D721Med (cell line): ENCODE results near the gene C22orf23.

Experiments used
- DNase-seq: peaks from one replicate; pipeline ENCODE4 v3.0.0; 2011; ENCODE audit warnings: low spot score; ENCODE audit not compliant: insufficient read length
- FAIRE-seq: peaks from 2 replicates; lab custom pipeline; 2011; peaks lifted over from hg19 to GRCh38; lab: Jason Lieb, UNC
- TF ChIP-seq, protein P1 (sequence below): IDR thresholded peaks from 2 replicates; pipeline ENCODE4 v1.5.1; 2012; ENCODE audit warnings: mild to moderate bottlenecking, control low read depth; ENCODE audit not compliant: insufficient read depth; ENCODE audit errors: missing control alignments

C22orf23 gene

DNA sequence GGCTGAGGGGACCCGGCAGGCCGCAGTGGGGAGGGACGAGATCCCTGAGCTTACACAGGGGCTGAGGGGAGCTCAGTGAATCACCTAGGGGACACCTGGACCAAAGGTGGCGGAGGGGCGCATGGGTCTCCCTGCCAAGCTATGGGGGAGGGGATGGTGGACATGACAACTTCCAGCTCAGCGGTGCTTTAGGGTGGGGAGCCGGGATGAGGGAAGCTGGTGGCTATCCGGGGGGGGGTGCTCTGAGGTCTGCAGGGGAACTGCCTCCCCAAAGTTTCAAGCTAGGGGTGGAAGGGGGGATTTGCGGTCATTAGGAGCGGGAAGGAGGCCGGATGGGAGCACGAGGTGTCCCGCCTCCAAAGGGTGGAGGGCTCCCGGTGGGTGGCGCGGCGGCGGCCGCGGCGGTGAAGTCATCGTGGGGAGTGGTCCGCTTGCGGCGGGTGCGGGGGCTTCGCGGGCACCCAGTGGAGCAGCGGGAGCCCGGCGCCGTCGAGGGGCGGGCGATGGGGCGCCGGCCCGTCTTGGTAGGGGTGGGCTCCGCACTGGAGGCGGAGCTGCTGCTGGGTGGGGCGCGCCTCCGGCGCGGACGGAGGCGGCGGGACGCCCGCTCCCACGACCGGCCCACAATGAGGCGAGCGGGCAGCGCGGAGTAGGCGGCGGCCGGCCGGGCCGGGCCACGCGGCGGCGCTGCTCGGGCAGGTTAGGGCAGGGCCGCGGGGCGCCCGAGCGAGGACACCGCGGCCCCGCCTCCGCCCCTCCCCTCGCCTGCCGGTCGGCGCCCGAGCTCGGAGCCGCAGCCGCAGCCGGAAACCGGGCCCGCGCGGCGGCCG lies 47.7 kb downstream of the C22orf23 start, which contains the start of gene MICALL1:
MICALL1 (plus strand) TSS at position 764 of the 830 bp plus-strand sequence. CDS start 126 bp downstream, outside the sequence.
- FAIRE-seq (no peak), DNase-seq (no peak)
- TF ChIP-seq, protein P1, sequence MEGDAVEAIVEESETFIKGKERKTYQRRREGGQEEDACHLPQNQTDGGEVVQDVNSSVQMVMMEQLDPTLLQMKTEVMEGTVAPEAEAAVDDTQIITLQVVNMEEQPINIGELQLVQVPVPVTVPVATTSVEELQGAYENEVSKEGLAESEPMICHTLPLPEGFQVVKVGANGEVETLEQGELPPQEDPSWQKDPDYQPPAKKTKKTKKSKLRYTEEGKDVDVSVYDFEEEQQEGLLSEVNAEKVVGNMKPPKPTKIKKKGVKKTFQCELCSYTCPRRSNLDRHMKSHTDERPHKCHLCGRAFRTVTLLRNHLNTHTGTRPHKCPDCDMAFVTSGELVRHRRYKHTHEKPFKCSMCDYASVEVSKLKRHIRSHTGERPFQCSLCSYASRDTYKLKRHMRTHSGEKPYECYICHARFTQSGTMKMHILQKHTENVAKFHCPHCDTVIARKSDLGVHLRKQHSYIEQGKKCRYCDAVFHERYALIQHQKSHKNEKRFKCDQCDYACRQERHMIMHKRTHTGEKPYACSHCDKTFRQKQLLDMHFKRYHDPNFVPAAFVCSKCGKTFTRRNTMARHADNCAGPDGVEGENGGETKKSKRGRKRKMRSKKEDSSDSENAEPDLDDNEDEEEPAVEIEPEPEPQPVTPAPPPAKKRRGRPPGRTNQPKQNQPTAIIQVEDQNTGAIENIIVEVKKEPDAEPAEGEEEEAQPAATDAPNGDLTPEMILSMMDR, result no peak

DNA sequence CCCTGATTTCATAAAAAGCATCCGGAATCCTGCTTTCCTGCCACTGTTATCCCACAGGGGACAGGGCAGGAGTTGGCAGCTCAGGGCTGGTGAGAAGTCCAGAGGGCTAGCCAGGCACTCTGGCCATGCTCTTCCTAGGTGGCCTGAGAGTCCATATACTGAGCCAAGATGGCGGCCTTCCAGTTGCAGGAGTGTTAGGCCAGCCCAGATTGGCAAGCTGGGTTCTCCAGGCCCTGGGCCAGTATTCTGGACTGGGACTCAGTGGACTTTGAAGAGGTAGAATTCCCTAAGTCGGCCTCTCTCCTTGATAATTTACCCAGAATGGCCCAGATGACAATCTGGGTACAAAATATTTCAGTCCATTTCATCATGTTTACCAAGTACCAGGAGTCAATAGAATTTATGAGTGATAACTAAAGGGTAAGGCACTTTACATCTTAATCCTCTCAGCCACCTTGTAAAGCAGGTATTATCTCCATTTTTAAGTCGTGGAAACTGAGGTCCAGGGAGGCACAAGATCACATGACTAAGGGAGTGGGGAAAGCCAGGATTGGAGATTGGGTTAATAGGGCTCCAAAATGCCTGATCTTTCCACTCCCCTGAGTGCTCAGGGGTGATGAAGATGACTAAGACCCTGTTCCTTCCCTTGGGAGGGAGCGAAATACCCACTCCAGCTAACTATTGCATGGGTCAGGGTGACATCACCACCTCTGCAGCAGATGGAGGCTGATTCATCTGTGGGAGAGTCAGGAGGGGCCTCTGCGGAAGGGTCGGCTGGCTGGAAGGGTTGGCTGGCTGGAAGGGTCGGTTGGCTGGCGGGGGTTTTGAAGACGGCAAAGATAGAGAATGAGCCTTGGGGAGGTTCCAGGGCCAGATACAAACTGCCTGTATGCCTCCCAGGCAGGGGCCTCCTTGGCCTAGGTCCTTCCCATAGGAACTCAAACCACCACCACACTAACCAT lies 48.5 kb downstream of the C22orf23 start:
- FAIRE-seq (no peak), DNase-seq (no peak)
- TF ChIP-seq, protein P1, result no peak

DNA sequence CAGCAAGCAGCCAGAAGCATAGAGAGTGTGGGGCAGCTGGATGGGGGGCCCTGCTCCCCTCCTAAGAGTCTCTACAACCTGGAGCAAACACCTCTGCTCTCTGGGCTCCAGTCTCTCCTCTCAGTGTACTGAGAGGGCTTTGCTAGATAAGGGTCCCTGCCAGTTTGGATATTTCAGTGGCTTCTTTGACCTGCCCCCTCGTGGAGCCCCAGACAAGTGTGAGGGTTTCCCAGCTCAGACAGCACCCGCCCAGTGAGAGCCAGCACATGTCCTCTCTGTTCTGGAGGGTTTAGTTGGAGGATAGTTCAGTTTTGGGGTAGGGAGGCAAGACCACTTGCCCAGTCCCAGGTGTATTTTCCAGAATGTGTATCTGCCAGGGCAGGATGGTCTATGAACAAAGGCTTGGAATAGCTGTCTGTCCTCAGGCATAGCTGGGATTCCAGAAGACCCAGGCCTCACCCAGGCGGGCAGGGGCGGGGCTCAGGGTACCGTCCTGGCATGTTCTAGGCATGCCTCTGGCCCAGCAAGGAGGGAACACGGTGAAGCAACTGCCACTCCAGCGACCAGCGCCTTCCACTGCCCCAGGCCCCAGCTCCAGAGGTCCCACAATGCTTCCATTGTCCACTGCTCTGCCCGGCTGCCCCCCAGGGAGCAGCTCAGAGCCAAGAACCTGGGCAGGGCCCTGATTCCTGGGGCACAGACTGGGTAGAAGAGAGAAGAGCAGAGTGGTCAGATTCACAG lies 54.8 kb downstream of the C22orf23 start:
- no peak for FAIRE-seq
- TF ChIP-seq, protein P1, result no peak
- DNase-seq, result no peak

DNA sequence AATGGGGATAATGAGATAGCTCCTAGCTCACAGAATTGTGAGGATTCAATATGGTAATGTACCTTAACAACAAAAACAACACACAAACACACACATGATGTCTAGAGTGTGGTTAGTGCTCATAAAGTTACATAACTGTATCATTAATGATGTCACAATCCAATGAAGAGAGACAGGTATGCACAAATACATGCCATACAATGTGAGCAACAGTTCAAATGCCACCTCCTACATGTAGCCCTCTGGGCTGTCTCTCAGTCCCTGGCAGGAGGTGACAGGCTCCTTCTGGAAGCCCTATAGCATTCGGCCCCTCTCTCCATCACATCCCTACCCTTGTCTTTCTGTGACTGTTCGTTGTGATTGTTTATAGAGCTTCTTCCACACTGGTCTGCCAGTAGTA lies 55.6 kb downstream of the C22orf23 start:
- no peak for FAIRE-seq
- DNase-seq, result no peak
- TF ChIP-seq, protein P1, result no peak

DNA sequence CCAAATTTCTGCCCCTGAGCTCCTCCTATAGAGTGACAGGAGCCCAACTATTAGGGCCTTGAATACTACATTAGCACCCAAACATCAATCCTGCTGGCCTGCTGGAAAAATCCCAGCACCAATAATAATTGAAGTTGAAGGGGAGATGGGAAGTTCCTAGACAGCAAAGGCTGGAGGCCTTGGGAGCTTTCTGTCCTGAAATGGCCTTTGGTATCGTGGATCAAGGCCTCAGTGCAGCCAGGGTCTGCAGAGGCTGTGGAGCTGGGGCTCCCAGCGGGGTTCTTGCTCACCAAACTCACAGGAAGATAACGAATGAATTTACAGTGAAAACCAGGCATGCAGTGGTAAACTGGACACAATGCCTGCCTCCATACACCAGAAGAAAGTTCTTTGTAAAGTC lies 56.5 kb downstream of the C22orf23 start:
- DNase-seq (no peak), FAIRE-seq (no peak)
- TF ChIP-seq, protein P1, result no peak

DNA sequence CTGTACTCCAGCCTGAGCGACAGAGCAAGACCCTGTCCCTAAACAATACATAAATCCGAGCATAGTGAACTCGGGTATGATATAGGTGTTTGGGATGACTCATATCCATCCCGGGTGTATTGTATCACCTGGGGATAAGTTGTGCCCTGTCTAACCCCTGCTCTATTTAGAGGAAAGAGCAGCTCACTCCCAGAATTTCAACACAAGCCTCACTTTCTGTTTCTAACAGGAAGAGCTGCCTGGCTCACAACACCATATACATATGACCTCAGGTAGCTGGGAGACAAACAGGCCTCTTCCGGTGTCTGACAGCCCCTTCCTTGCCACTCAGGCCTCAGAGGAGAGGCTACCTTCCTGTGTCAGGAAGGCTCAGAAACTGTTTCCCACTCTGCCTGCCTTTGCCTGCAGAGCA lies 57.2 kb downstream of the C22orf23 start:
- DNase-seq, result no peak

More for the DNA sequence above, 57.2 kb downstream of the C22orf23 start:
- TF ChIP-seq, protein P1, result no peak
- no peak for FAIRE-seq
